Stomach (tissue), 9 donors: Measurements from ENCODE around the gene SGMS1. TPM values are rescaled to one million over a fixed set of nuclear protein-coding genes. Genes with fewer than 3 reads are reported as not detected.
A peak's percentile ranks its signal among the peaks of the same experiment; 100 is the strongest.

Experiments
- DNase-seq, 2 donors: peaks; one replicate each; pipeline versions ENCODE4 v3.0.0 to v3.0.0-alpha.2; 2013 to 2019
- H3K27ac ChIP-seq, 5 donors: fragments of 200-600 bp in 4 of 5; sonication (generic) in 4 of 5; one replicate each; pipeline ENCODE4 v1.5.1; 2013 to 2019; ENCODE audit warnings: mild to moderate bottlenecking in 1 of 5, moderate library complexity in 1 of 5
- H3K27me3 ChIP-seq, 3 donors: fragments of 200-600 bp; sonication (generic); one replicate each; pipeline ENCODE4 v1.5.1; 2017 to 2019; ENCODE audit warnings: mixed run types in 1 of 3
- H3K36me3 ChIP-seq, 4 donors: fragments of 200-600 bp; sonication (generic); 1 replicate in 3 of 4; 2 replicates in 1 of 4; pipeline ENCODE4 v1.5.1; 2016 to 2019
- H3K4me1 ChIP-seq, 4 donors: fragments of 200-600 bp; sonication (generic); one replicate each; pipeline ENCODE4 v1.5.1; 2016 to 2019
- H3K4me3 ChIP-seq, 4 donors: fragments of 200-600 bp; sonication (generic) in 3 of 4; one replicate each; pipeline ENCODE4 v1.5.1; 2016 to 2019; ENCODE audit warnings: mild to moderate bottlenecking in 1 of 4
- H3K9me3 ChIP-seq, 4 donors: fragments of 200-600 bp; sonication (generic); one replicate each; pipeline ENCODE4 v1.5.1; 2016 to 2019
- EP300 ChIP-seq: sonication (generic); formaldehyde crosslinking; IDR thresholded peaks from one replicate; pipeline ENCODE4 v1.6.1; 2017; ENCODE audit warnings: antibody characterized with exemption
- POLR2A ChIP-seq, 4 donors: fragments of 450-650 bp; IDR thresholded peaks; one replicate each; pipeline ENCODE4 v1.6.1; 2016; ENCODE audit warnings: antibody characterized with exemption in 4 of 4, control low read depth in 2 of 4, mild to moderate bottlenecking in 1 of 4, moderate library complexity in 1 of 4
- POLR2AphosphoS5 ChIP-seq, 3 donors: sonication (generic); formaldehyde crosslinking; IDR thresholded peaks; one replicate each; pipeline ENCODE4 v1.6.1; 2016; ENCODE audit warnings: antibody characterized with exemption in 3 of 3
- WGBS, 5 donors: extraction: QIAGEN DNeasy Blood & Tissue Kit in 3 of 5; methylation state at CpG; one replicate each; pipeline versions ENCODE4 v1.1.5 to v1.1.7; 2013 to 2018; 5-methylcytosine and 5-hydroxymethylcytosine counted together
- intact Hi-C: fragments of 100-400 bp; cut with DNase I; formaldehyde crosslinking; loops from one replicate; pipeline ENCODE4 v1.15.1; 2023; ENCODE audit warnings: low total_unique reads
- polyA plus RNA-seq, 3 donors: library from polyadenylated mRNA; stranded (reverse); fragments of 200-250 nt; gene quantifications; one replicate each; pipeline ENCODE4 v1.2.3, GENCODE V29; 2013
- total RNA-seq, 5 donors: library from RNA; depleted of rRNA; stranded (reverse); fragments of >200 nt; gene quantifications; one replicate each; pipeline versions ENCODE4 v1.1.0 to v1.2.3, GENCODE V29; 2014 to 2016
- TF ChIP-seq, protein P1 (sequence below), 7 experiments: fragments of 450-650 bp in 4 of 7; fragments of 200-600 bp in 3 of 7; sonication (generic) in 3 of 7; IDR thresholded peaks; one replicate each; pipeline ENCODE4 v1.5.1; 2016 to 2019; ENCODE audit warnings: antibody characterized with exemption in 7 of 7, control low read depth in 2 of 7, mild to moderate bottlenecking in 1 of 7
- donor health status: healthy with polysubstance abuse.
- donor health status: Bipolar disorder and iron deficiency.
- donor health status: healthy.

SGMS1 gene
- total and polyA plus RNA-seq, 8 donors: 6.2 to 229 (median 49.6) TPM

DNA sequence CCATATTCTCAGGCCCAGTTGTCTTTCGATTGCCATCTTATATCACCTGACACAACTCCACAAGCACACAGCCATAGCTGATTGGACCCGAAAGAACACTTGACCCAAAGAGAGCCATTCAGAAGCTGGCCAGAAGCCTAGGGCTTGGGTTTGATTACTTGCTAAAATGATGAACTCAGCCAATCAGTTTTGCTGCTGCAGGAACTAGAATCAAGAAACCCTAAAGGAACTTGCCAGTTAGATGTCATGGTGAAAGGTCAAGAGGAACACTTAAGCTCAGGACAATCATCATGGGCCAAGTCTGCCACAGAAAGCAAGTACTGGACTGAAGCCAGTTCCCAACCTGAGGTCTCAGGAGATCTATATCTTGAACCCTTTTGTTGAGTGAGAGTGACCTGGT lies 150.0 kb downstream of the SGMS1 start:
- no peak for DNase-seq
- peaks cover 8 to 45% (median 33%) of the 10 kb centered on the region in 4 donors for H3K4me1 ChIP-seq
- no peak for TF ChIP-seq EP300
- no peak for TF ChIP-seq POLR2AphosphoS5 (IDR thresholded peaks at IDR 0.05)
- TF ChIP-seq, protein P1, sequence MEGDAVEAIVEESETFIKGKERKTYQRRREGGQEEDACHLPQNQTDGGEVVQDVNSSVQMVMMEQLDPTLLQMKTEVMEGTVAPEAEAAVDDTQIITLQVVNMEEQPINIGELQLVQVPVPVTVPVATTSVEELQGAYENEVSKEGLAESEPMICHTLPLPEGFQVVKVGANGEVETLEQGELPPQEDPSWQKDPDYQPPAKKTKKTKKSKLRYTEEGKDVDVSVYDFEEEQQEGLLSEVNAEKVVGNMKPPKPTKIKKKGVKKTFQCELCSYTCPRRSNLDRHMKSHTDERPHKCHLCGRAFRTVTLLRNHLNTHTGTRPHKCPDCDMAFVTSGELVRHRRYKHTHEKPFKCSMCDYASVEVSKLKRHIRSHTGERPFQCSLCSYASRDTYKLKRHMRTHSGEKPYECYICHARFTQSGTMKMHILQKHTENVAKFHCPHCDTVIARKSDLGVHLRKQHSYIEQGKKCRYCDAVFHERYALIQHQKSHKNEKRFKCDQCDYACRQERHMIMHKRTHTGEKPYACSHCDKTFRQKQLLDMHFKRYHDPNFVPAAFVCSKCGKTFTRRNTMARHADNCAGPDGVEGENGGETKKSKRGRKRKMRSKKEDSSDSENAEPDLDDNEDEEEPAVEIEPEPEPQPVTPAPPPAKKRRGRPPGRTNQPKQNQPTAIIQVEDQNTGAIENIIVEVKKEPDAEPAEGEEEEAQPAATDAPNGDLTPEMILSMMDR (IDR thresholded peaks at IDR 0.05): no peak
- TF ChIP-seq POLR2A (IDR thresholded peaks at IDR 0.05): no peak
- peaks cover 0 to 11% (median 7%) of the 10 kb centered on the region in 4 donors for H3K36me3 ChIP-seq
- no peak overlapping the region for H3K27ac ChIP-seq
- H3K27me3 ChIP-seq: no peaks in the 10 kb centered on the region
- no peak overlapping the region for H3K4me3 ChIP-seq
- intact Hi-C loops: no loop called here
- peaks cover 0 to 10% (median 0%) of the 10 kb centered on the region in 4 donors for H3K9me3 ChIP-seq
- 95 to 98% (median 97%) methylated on average over 2 of the region's 2 CpGs for WGBS, 5 donors

DNA sequence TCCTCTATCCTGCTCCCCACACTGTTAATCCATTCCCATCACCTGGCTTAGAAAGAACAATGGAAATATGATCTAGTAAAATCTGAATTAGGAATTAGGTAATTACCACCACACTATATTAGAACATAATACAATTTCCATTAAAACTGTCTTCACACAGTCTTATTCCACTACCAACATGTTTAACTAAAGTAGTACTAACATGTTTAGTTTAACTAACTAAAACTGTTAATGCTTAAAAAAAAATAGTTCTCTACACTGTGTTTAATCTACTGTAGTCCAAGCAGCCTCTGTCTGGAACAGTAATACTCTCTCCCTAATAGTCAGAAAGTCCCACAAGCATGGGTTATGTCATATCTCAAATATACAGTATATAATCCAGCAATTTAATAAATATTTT lies 150.8 kb downstream of the SGMS1 start:
- H3K27ac ChIP-seq: no peak overlapping the region
- no peak overlapping the region for H3K4me3 ChIP-seq
- peaks cover 0 to 11% (median 7%) of the 10 kb centered on the region in 4 donors for H3K36me3 ChIP-seq
- TF ChIP-seq, protein P1 (IDR thresholded peaks at IDR 0.05): no peak
- no peak for TF ChIP-seq EP300
- peaks cover 8 to 52% (median 34%) of the 10 kb centered on the region in 4 donors for H3K4me1 ChIP-seq
- DNase-seq: no peak
- H3K9me3 ChIP-seq: peaks cover 0 to 10% (median 0%) of the 10 kb centered on the region in 4 donors
- H3K27me3 ChIP-seq: no peaks in the 10 kb centered on the region
- intact Hi-C loops: no loop called here

DNA sequence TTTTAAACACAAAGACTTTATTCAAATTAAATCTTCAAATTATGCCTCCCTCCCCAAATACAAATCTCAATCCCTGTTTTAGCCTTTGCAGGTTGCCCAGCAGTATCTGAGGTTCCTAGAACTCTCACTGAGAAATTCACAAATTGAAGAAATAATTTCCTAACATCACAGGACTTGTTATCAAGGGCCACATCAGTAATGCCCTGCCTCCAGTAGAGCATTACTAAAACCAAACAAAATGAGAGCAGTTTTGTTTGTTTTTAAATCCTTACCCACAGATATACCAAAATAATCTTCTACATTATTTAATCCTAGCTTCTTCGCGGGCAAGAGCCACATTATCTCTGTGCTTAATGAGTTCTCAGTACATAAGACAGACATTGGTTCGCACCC lies 152.2 kb downstream of the SGMS1 start:
- Histone ChIP-seq H3K27me3 (no peaks in the 10 kb centered on the region), H3K4me1 (peaks cover 8 to 58% (median 39%) of the 10 kb centered on the region in 4 donors), H3K4me3 (no peak overlapping the region), H3K9me3 (peaks cover 0 to 2% (median 0%) of the 10 kb centered on the region in 4 donors), H3K27ac (peak overlapping the region in 2 of 5 donors; percentile 72 to 83), H3K36me3 (peaks cover 0 to 2% (median under 1%) of the 10 kb centered on the region in 4 donors)
- 34 to 68% (median 54%) methylated on average over 3 of the region's 3 CpGs for WGBS, 5 donors
- TF ChIP-seq, protein P1 (IDR thresholded peaks at IDR 0.05): no peak
- TF ChIP-seq POLR2AphosphoS5 (IDR thresholded peaks at IDR 0.05): no peak
- no peak for TF ChIP-seq POLR2A (IDR thresholded peaks at IDR 0.05)
- TF ChIP-seq EP300: no peak
- intact Hi-C loops: no loop called here
- no peak for DNase-seq

DNA sequence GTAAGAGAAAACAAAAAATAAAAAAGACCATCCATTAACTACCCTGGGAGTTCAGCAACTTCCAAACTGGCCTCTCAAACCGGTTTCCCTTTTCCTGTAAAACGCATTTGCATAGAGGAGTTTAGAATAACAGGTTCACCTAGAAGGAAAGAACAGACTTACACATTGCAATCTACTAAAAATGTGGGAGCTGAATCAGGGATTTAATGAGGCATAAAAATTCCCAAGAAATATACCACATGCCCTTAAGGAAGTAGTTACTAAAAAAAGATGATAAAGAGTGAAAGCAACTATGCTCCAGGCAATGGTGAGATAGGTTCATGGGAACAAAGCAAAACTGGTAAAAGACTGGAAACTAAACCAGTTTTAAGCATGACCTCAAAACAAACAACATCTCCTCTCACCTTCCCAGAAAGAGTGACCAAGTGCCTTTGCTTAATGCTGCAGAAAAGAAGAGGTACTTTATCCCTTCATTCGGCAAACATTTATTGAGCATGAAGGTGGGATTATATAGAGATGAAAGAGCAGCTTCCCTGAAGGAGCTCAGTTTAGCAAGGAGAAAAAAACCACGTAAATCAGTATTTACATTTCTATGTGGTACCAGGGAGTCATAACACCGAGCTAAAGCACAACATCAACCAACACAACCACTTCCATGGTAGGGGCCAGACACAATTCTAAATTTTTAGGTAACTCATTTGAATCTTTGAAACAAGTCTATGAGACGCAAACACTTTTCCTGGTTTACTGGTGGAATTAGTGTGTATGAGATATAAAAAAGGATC lies 152.8 kb downstream of the SGMS1 start:
- H3K4me1 ChIP-seq: peaks cover 8 to 58% (median 39%) of the 10 kb centered on the region in 4 donors
- intact Hi-C loops: no loop called here
- TF ChIP-seq EP300 (no peak), POLR2AphosphoS5 (IDR thresholded peaks at IDR 0.05) (no peak), POLR2A (IDR thresholded peaks at IDR 0.05) (no peak)
- TF ChIP-seq, protein P1 (IDR thresholded peaks at IDR 0.05): no peak
- H3K36me3 ChIP-seq: no peaks in the 10 kb centered on the region
- no peak overlapping the region for H3K4me3 ChIP-seq
- peak overlapping the region in 4 of 5 donors; percentile 25 to 83 (median 54) for H3K27ac ChIP-seq
- WGBS, 5 donors: 42 to 56% (median 50%) methylated on average over 6 of the region's 6 CpGs
- no peaks in the 10 kb centered on the region for H3K9me3 ChIP-seq
- H3K27me3 ChIP-seq: no peaks in the 10 kb centered on the region
- DNase-seq: peak in 1 of 2 donors; percentile 72
